ENCODE results near the gene YAF2.
A peak's percentile ranks its signal among the peaks of the same experiment; 100 is the strongest.
"Not testable (repeated sequence)": the region's sequence is repeated elsewhere in the genome, so short reads cannot be mapped to it uniquely, and the experiment has no call there.

Gene YAF2

GRCh38 chr12:42255221-42255865, 17.3 kb upstream of the YAF2 start:
- DNase-seq (ENCODE audit: low read depth), result no peak

GRCh38 chr12:42252645-42253044, 14.6 kb upstream of the YAF2 start:
- not testable (repeated sequence) for DNase-seq (ENCODE audit: low read depth)

GRCh38 chr12:42249033-42249432, 11.0 kb upstream of the YAF2 start:
- DNase-seq (ENCODE audit: low read depth), result not testable (repeated sequence)

DNA sequence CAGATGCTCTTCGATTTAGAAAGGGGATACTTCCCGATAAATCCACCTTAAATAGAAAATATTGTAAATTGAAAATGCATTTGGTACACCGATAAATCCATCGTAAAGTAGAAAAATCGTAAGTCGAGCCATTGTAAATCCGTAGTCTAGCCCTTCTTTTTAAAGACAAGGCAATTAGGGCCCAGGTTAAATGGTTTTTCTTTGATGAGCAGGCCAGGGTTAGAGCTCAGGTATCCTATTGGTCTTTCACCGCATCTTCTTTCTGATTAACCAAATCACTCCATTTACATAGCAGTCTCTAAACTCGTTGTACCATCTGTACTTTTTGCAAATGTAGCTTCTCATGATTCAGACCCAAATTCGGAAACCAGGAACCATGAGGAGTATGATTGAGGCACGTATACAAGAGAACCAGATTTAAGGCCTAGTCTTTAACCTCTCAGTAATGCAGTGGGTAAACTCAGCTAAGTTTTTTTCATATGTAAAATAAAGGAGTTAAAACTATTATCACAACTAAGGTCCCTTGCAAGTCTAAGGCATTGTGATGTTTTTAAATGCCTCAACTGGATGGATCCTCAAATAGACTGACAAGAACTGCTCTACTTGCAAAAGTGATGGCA, 2.2 kb upstream of the YAF2 start:
- no peak for DNase-seq (ENCODE audit: low read depth)

- DNase-seq (ENCODE audit: low read depth), result no peak
Observed at GRCh38 chr12:42237853-42238239, 202 bp downstream of the YAF2 start.

- DNase-seq (ENCODE audit: low read depth), result peak; percentile 46
Observed at GRCh38 chr12:42237052-42237852, 796 bp downstream of the YAF2 start.

GRCh38 chr12:42236017-42236416, 2.0 kb downstream of the YAF2 start:
- DNase-seq (ENCODE audit: low read depth), result no peak

- DNase-seq (ENCODE audit: low read depth), result no peak
Observed at GRCh38 chr12:42235426-42235825, 2.6 kb downstream of the YAF2 start.

GRCh38 chr12:42234970-42235369, 3.1 kb downstream of the YAF2 start:
- no peak for DNase-seq (ENCODE audit: low read depth)

GRCh38 chr12:42227525-42227924, 10.5 kb downstream of the YAF2 start:
- DNase-seq (ENCODE audit: low read depth), result not testable (repeated sequence)

DNA sequence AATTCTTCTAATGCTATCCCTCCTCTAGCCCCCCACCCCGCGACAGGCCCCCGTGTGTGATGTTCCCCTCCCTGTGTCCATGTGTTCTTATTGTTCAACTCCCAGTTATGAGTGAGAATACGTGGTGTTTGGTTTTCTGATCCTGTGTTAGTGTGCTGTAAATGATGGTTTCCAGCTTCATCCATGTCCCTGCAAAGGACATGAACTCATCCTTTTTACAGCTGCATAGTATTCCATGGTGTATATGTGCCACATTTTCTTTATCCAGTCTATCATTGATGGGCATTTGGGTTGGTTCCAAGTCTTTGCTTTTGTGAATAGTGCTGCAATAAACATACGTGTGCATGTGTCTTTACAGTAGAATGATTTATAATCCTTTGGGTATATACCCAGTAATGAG, 13.5 kb downstream of the YAF2 start:
- not testable (repeated sequence) for DNase-seq (ENCODE audit: low read depth)

DNA sequence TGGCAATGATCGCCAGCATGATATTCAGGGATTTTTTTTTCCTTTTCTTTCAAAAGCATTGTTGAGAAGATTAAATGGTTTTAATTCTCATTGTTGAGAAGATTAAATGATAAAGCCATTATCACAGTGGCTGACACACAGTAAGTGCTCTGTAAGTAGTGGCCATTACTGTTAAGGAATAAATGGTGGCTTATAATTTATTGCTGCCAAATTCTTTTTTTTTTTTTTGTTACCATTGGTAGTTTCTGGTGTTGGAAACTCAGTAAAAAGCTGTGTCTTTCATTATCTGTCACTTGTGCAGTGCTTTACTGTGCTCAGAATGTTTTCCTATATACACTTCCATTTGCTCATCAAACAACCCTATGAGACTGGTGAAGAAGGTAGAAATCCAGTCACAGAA, 15.3 kb downstream of the YAF2 start:
- DNase-seq (ENCODE audit: low read depth), result no peak

- no peak for DNase-seq (ENCODE audit: low read depth)
Observed at GRCh38 chr12:42221726-42222125, 16.3 kb downstream of the YAF2 start.

DNA sequence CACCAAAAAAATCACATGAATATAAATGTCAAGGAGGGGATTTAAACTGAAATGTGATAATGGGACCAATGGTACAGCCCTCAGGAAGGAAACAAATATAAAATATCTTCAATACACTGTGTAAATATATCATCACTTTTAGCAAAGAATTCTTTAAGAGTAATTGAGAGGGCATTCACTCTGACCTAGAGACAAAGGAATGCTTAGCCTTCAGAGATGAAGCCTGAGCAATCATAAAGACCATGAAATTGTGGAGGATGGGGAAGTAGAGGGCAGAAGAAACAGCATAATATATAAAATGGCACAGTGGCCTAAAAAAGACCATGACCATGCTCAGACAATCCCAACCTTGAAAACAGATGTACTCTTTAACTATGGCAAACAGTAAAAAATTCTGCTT, 20.4 kb downstream of the YAF2 start:
- no peak for DNase-seq (ENCODE audit: low read depth)

DNA sequence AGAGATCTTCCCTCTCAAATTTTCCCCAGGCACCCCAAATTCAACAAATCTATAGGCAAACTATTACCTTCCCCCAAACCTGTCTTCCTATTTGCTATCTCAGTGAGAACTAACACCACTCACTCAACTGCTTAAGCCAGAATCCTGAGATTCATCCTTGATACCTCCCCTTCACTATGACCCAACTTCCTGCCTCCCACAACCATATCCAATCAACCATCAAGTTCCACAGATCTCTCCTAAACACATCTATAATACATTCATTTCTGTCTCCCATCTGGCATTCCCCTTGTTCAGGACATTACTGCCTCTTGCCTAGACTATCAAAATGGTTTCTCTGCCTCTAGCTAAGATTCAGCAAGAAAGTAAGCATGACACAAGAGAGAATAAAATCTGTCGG, 21.3 kb downstream of the YAF2 start:
- no peak for DNase-seq (ENCODE audit: low read depth)

- not testable (repeated sequence) for DNase-seq (ENCODE audit: low read depth)
Observed at GRCh38 chr12:42215759-42216158, 22.3 kb downstream of the YAF2 start.

GRCh38 chr12:42213954-42214426, 24.1 kb downstream of the YAF2 start:
- no peak for DNase-seq (ENCODE audit: low read depth)

DNA sequence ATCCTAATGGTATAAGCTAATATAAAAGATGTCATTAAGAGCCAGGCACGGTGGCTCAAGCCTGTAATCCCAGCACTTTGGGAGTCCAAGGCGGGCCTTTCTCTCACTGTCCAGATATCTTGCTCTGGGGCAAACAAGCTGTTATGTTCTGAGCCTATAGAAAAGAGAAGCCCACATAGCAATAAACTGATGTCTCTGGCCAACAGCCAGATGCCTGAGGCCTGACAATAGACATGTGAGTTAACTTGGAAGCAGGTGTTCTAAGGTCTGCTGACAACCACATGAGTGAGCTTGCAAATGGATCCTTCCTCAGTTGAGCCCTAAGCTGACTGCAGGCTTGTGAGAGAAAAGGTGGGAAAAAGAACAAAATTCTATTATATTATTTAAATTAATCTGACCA, 25.0 kb downstream of the YAF2 start:
- DNase-seq (ENCODE audit: low read depth), result no peak

DNA sequence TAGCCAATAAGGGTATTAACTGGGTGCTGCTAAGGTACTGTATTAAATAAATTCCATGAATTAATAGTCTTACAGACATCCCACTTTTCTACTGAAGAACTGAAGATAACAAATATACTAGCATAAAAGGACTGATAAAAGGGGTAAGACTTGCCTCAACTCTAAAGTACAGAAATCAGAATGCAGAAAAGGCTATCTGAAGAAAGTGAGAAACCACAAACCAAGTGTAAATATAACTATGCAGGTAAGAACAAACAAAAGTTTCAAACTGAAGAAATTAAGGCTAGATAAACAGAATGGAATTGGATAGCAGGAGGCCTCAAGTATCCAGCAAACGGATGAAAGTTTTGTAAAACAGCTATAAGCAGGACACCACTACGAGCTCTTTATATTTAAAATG, 29.5 kb downstream of the YAF2 start:
- DNase-seq (ENCODE audit: low read depth), result no peak

GRCh38 chr12:42204819-42205218, 33.2 kb downstream of the YAF2 start:
- no peak for DNase-seq (ENCODE audit: low read depth)

- no peak for DNase-seq (ENCODE audit: low read depth)
Observed at GRCh38 chr12:42204362-42204761, 33.7 kb downstream of the YAF2 start.

DNA sequence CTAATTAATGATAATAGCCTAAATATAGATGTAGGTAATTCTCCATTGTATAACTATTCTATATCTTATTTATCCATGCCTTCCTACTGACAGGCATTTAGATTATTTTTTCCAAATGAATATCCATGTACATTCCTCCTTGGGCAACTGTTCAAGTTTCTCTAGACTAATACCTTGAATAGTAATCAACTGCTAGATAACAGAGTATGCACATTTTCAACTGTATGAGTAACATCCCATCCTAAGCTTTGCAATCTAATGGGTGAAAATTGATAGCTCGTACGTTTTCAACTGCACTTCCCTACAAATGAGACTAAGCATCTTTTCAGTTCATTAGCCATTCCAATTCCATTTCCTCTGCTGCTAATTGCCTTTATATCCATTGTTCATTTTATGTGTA, 37.0 kb downstream of the YAF2 start:
- no peak for DNase-seq (ENCODE audit: low read depth)

DNA sequence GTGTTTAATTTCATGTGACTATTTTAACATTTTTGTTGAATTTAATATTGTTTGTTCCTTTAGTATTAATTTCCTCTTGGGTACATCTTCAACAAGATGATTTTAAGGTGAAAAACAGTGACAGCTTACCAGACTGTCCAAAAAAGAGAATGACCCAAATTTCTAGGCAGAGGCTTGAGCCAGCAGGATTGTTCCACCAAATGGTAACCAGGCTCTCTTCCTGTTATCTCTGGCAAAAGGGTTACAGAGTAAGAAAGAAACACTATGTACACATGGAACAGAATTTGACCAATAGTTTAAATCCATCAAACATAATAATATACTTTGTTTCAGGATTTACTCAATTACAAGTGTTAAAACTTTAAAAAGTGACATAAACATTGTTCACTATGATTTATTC, 39.0 kb downstream of the YAF2 start:
- no peak for DNase-seq (ENCODE audit: low read depth)
